Measurements from ENCODE around the gene CEP120. TPM values are rescaled to one million over a fixed set of nuclear protein-coding genes. Genes with fewer than 3 reads are reported as not detected.
A peak's percentile ranks its signal among the peaks of the same experiment; 100 is the strongest.
"Not testable (repeated sequence)": the region's sequence is repeated elsewhere in the genome, so short reads cannot be mapped to it uniquely, and the experiment has no call there.

CEP120 gene
- total RNA-seq, 4 donors from 2014 or later: 3.9 to 7.8 (median 7.6) TPM

- TF ChIP-seq POLR2A (IDR thresholded peaks at IDR 0.05) (no peak), CTCF (IDR thresholded peaks at IDR 0.05 in 4 of 5, conservative IDR thresholded peaks at IDR 0.05 in 1 of 5) (no peak)
- in situ Hi-C loops (cut with MboI; ENCODE audit: low sequenced_read_pairs in 4 of 4) (no loop called here), intact Hi-C loops (cut with DNase I; ENCODE audit: low total_unique reads) (no loop called here)
- Histone ChIP-seq H3K4me3 (no peak overlapping the region), H3K27me3 (no peaks in the 10 kb centered on the region), H3K27ac (no peak overlapping the region), H3K4me1 (no peaks in the 10 kb centered on the region), H3K9me3 (no peaks in the 10 kb centered on the region), H3K36me3 (no peaks in the 10 kb centered on the region)
- ATAC-seq: no peak
- no peak for DNase-seq
These were observed 10.4 kb upstream of the CEP120 start for GRCh38 chr5:123433596-123433995.

GRCh38 chr5:123430441-123430840, 7.2 kb upstream of the CEP120 start:
- H3K4me1 ChIP-seq; ATAC-seq; H3K27ac ChIP-seq; in situ Hi-C loops (cut with MboI; ENCODE audit: low sequenced_read_pairs in 4 of 4); intact Hi-C loops (cut with DNase I; ENCODE audit: low total_unique reads); H3K4me3 ChIP-seq; H3K27me3 ChIP-seq; DNase-seq; H3K36me3 ChIP-seq; H3K9me3 ChIP-seq: not testable (repeated sequence)

GRCh38 chr5:123429993-123430392, 6.8 kb upstream of the CEP120 start:
- TF ChIP-seq CTCF (IDR thresholded peaks at IDR 0.05 in 4 of 5, conservative IDR thresholded peaks at IDR 0.05 in 1 of 5) (no peak), POLR2A (IDR thresholded peaks at IDR 0.05) (no peak)
- ATAC-seq (peak in 1 of 2 donors; percentile 58), DNase-seq (no peak)
- Histone ChIP-seq H3K27me3 (no peaks in the 10 kb centered on the region), H3K9me3 (no peaks in the 10 kb centered on the region), H3K4me1 (no peaks in the 10 kb centered on the region), H3K27ac (no peak overlapping the region), H3K36me3 (no peaks in the 10 kb centered on the region), H3K4me3 (no peak overlapping the region)
- intact Hi-C loops (cut with DNase I; ENCODE audit: low total_unique reads) (no loop called here), in situ Hi-C loops (cut with MboI; ENCODE audit: low sequenced_read_pairs in 4 of 4) (loop anchor here in 2 of 4 donors (10.0 kb wide), 1 partner anchor 85 kb away; the partner anchor contains the start of gene CSNK1G3 (in 2 of the 2))

- ATAC-seq (no peak), DNase-seq (no peak)
- in situ Hi-C loops (cut with MboI; ENCODE audit: low sequenced_read_pairs in 4 of 4): loop anchor here in 2 of 4 donors (10.0 kb wide), 1 partner anchor 85 kb away; the partner anchor contains the start of gene CSNK1G3 (in 2 of the 2)
- no peak overlapping the region for H3K4me3 ChIP-seq
- no peak overlapping the region for H3K27ac ChIP-seq
- H3K36me3 ChIP-seq: no peaks in the 10 kb centered on the region
- no peak for TF ChIP-seq POLR2A (IDR thresholded peaks at IDR 0.05)
- TF ChIP-seq CTCF (IDR thresholded peaks at IDR 0.05 in 4 of 5, conservative IDR thresholded peaks at IDR 0.05 in 1 of 5): no peak
- H3K4me1 ChIP-seq: no peaks in the 10 kb centered on the region
- no peaks in the 10 kb centered on the region for H3K27me3 ChIP-seq
- intact Hi-C loops (cut with DNase I; ENCODE audit: low total_unique reads): no loop called here
- no peaks in the 10 kb centered on the region for H3K9me3 ChIP-seq
These were observed 6.2 kb upstream of the CEP120 start for GRCh38 chr5:123429221-123429954.

- intact Hi-C loops (cut with DNase I; ENCODE audit: low total_unique reads) (no loop called here), in situ Hi-C loops (cut with MboI; ENCODE audit: low sequenced_read_pairs in 4 of 4) (loop anchor here in 2 of 4 donors (10.0 kb wide), 1 partner anchor 86 kb away; the partner anchor contains the start of gene CSNK1G3 (in 2 of the 2))
- DNase-seq (no peak), ATAC-seq (no peak)
- Histone ChIP-seq H3K4me1 (no peaks in the 10 kb centered on the region), H3K27me3 (no peaks in the 10 kb centered on the region), H3K4me3 (no peak overlapping the region), H3K36me3 (no peaks in the 10 kb centered on the region), H3K9me3 (no peaks in the 10 kb centered on the region), H3K27ac (no peak overlapping the region)
- TF ChIP-seq CTCF (IDR thresholded peaks at IDR 0.05 in 4 of 5, conservative IDR thresholded peaks at IDR 0.05 in 1 of 5): no peak
- TF ChIP-seq POLR2A (IDR thresholded peaks at IDR 0.05): no peak
These were observed 5.5 kb upstream of the CEP120 start for GRCh38 chr5:123428521-123429220.

Data from gastrocnemius medialis (tissue), 4 donors.